H1 (cell line): ENCODE data around the gene COPA. TPM values are rescaled to one million over a fixed set of nuclear protein-coding genes. Genes with fewer than 3 reads are reported as not detected.
"Not testable (repeated sequence)": the region's sequence is repeated elsewhere in the genome, so short reads cannot be mapped to it uniquely, and the experiment has no call there.

ENCODE experiments used
- CTCF ChIA-PET: fragments of 300-600 bp; sonication (Branson Sonifier 250); formaldehyde crosslinking; loops from one replicate; lab custom pipeline; 2021; ENCODE audit not compliant: partially characterized antibody; lab: Charles Lee
- POLR2A ChIA-PET: fragments of 300-600 bp; sonication (Branson Sonifier 250); formaldehyde crosslinking; loops from one replicate; lab custom pipeline; 2021; ENCODE audit warnings: inconsistent platforms; ENCODE audit not compliant: partially characterized antibody; lab: Charles Lee
- DNase-seq, 2 experiments: peaks; one replicate each; pipeline versions ENCODE4 v3.0.0 to v3.0.0-alpha.2; 2010 to 2022; ENCODE audit warnings: low spot score in 2 of 2, low read depth in 1 of 2, mixed read lengths in 1 of 2
- FAIRE-seq: peaks from 2 replicates; lab custom pipeline; 2011; peaks lifted over from hg19 to GRCh38; lab: Jason Lieb, UNC
- H2AFZ ChIP-seq: 2 replicates; pipeline ENCODE4 v1.8.1; 2012; ENCODE audit warnings: low read length, inconsistent platforms
- H2AK5ac ChIP-seq: 2 replicates; pipeline ENCODE4 v1.6.1; 2013; ENCODE audit warnings: low read depth, low read length
- H2BK120ac ChIP-seq: replicated peaks from 2 replicates; pipeline ENCODE3; 2013; ENCODE audit warnings: low read depth, low read length, inconsistent platforms
- H2BK12ac ChIP-seq: 2 replicates; pipeline ENCODE4 v1.6.1; 2013; ENCODE audit warnings: low read depth, low read length
- H2BK15ac ChIP-seq: 2 replicates; pipeline ENCODE4 v1.6.1; 2013; ENCODE audit warnings: low read length
- H2BK20ac ChIP-seq: 2 replicates; pipeline ENCODE4 v1.6.1; 2013; ENCODE audit warnings: low read length
- H2BK5ac ChIP-seq: 2 replicates; pipeline ENCODE4 v1.6.1; 2013; ENCODE audit warnings: low read depth, low read length
- H3K14ac ChIP-seq: 2 replicates; pipeline ENCODE4 v1.6.1; 2013; ENCODE audit warnings: inconsistent platforms; ENCODE audit not compliant: insufficient read length
- H3K18ac ChIP-seq: 2 replicates; pipeline ENCODE4 v1.6.1; 2013; ENCODE audit warnings: low read length; ENCODE audit errors: extremely low read depth
- H3K23ac ChIP-seq: 2 replicates; pipeline ENCODE4 v1.6.1; 2013; ENCODE audit warnings: inconsistent platforms; ENCODE audit not compliant: insufficient read length
- H3K23me2 ChIP-seq: 2 replicates; pipeline ENCODE4 v1.6.1; 2013; ENCODE audit warnings: low read depth, low read length
- H3K27ac ChIP-seq: 2 replicates; pipeline ENCODE4 v1.6.1; 2011; ENCODE audit warnings: low read depth, low read length, inconsistent platforms
- H3K27me3 ChIP-seq, 4 experiments: replicated peaks in 1 of 4; 1 replicate in 1 of 4; 2 replicates in 3 of 4; pipeline versions ENCODE4 v1.6.1 to v1.8.1; 2011 to 2013; ENCODE audit warnings: low read length in 3 of 4, mild to moderate bottlenecking in 3 of 4, inconsistent platforms in 2 of 4, mixed read lengths in 2 of 4, moderate library complexity in 1 of 4; ENCODE audit not compliant: control insufficient read depth in 3 of 4, insufficient read depth in 3 of 4; ENCODE audit errors: extremely low read depth in 1 of 4
- H3K36me3 ChIP-seq, 4 experiments: 2 replicates each; pipeline versions ENCODE4 v1.6.1 to v1.8.1; 2011 to 2013; ENCODE audit warnings: mild to moderate bottlenecking in 4 of 4, low read length in 3 of 4, moderate library complexity in 2 of 4, control low read depth in 1 of 4, inconsistent platforms in 1 of 4; ENCODE audit not compliant: insufficient read depth in 4 of 4, control insufficient read depth in 2 of 4
- H3K4ac ChIP-seq: replicated peaks from 2 replicates; pipeline ENCODE3; 2013; ENCODE audit warnings: low read length, low read depth, mixed read lengths, inconsistent platforms; ENCODE audit not compliant: insufficient read length
- H3K4me1 ChIP-seq, 4 experiments: replicated peaks in 1 of 4; 1 replicate in 1 of 4; 2 replicates in 3 of 4; pipeline versions ENCODE4 v1.6.1 to v1.8.1; 2011 to 2013; ENCODE audit warnings: low read length in 3 of 4, inconsistent platforms in 2 of 4, mixed read lengths in 1 of 4; ENCODE audit not compliant: insufficient read depth in 4 of 4, control insufficient read depth in 3 of 4
- H3K4me2 ChIP-seq, 2 experiments: 2 replicates each; pipeline versions ENCODE4 v1.6.1 to v1.8.1; 2011 to 2013; ENCODE audit warnings: low read depth in 2 of 2, low read length in 2 of 2, control low read depth in 1 of 2, inconsistent platforms in 1 of 2, mild to moderate bottlenecking in 1 of 2; ENCODE audit not compliant: insufficient read depth in 1 of 2
- H3K4me3 ChIP-seq, 4 experiments: fragments of 200-600, 300-600 bp in 1 of 4; sonication (generic), shearing (Covaris generic), sonication (Bioruptor Twin) in 1 of 4; 2 replicates each; pipeline versions ENCODE4 v1.5.1 to v1.8.1; 2011 to 2016; ENCODE audit warnings: low read length in 4 of 4, low read depth in 3 of 4, control low read depth in 2 of 4, inconsistent platforms in 2 of 4, mild to moderate bottlenecking in 2 of 4, mixed read lengths in 1 of 4, moderate library complexity in 1 of 4; ENCODE audit not compliant: insufficient read depth in 2 of 4; ENCODE audit errors: extremely low read depth in 1 of 4
- H3K56ac ChIP-seq: replicated peaks from 2 replicates; pipeline ENCODE3; 2013; ENCODE audit warnings: low read depth, mild to moderate bottlenecking, mixed read lengths, low read length, inconsistent platforms; ENCODE audit not compliant: insufficient read length
- H3K79me1 ChIP-seq: 2 replicates; pipeline ENCODE4 v1.6.1; 2013; ENCODE audit warnings: low read depth, low read length, control low read depth
- H3K79me2 ChIP-seq, 2 experiments: 2 replicates each; pipeline versions ENCODE4 v1.6.1 to v1.8.1; 2012 to 2013; ENCODE audit warnings: low read length in 2 of 2, mild to moderate bottlenecking in 2 of 2, inconsistent platforms in 1 of 2; ENCODE audit not compliant: insufficient read depth in 2 of 2, control insufficient read depth in 1 of 2
- H3K9ac ChIP-seq, 4 experiments: replicated peaks in 1 of 4; 1 replicate in 1 of 4; 2 replicates in 3 of 4; pipeline versions ENCODE4 v1.6.1 to v1.8.1; 2011 to 2013; ENCODE audit warnings: low read depth in 3 of 4, low read length in 3 of 4, control low read depth in 2 of 4, mild to moderate bottlenecking in 2 of 4, moderate library complexity in 2 of 4, inconsistent platforms in 1 of 4; ENCODE audit errors: extremely low read depth in 1 of 4
- H3K9me3 ChIP-seq, 2 experiments: 2 replicates each; pipeline versions ENCODE4 v1.6.1 to v1.8.1; 2012 to 2013; ENCODE audit warnings: mild to moderate bottlenecking in 2 of 2, moderate library complexity in 2 of 2, control low read depth in 1 of 2, inconsistent platforms in 1 of 2, low read depth in 1 of 2, low read length in 1 of 2, mixed read lengths in 1 of 2; ENCODE audit not compliant: insufficient read depth in 2 of 2
- H4K20me1 ChIP-seq, 2 experiments: replicated peaks in 1 of 2; 2 replicates each; pipeline versions ENCODE3 to v1.8.1; 2011 to 2013; ENCODE audit warnings: inconsistent platforms in 2 of 2, low read length in 2 of 2, mild to moderate bottlenecking in 1 of 2; ENCODE audit not compliant: insufficient read depth in 2 of 2, control insufficient read depth in 1 of 2
- H4K5ac ChIP-seq: 2 replicates; pipeline ENCODE4 v1.6.1; 2013; ENCODE audit warnings: low read length, low read depth, mixed read lengths, inconsistent platforms; ENCODE audit not compliant: insufficient read length
- H4K8ac ChIP-seq: 2 replicates; pipeline ENCODE4 v1.8.0; 2013; ENCODE audit warnings: mild to moderate bottlenecking, moderate library complexity, low read length, inconsistent platforms; ENCODE audit not compliant: insufficient read depth; ENCODE audit errors: extremely low read depth
- H4K91ac ChIP-seq: replicated peaks from 2 replicates; pipeline ENCODE3; 2013; ENCODE audit warnings: low read length, mixed read lengths, inconsistent platforms; ENCODE audit not compliant: insufficient read length
- ATF3 ChIP-seq: IDR thresholded peaks from 2 replicates; pipeline ENCODE4 v1.6.1; 2011; ENCODE audit warnings: low read depth, mild to moderate bottlenecking, low read length; ENCODE audit not compliant: insufficient read depth
- SP2 ChIP-seq: IDR thresholded peaks from 2 replicates; pipeline ENCODE4 v1.6.1; 2012; ENCODE audit warnings: mild to moderate bottlenecking, low read length, inconsistent platforms
- WGBS, 2 experiments: shearing (Covaris generic) in 1 of 2; methylation state at CpG; one replicate each; pipeline versions ENCODE4 v1.1.6 to v1.1.7; 2013 to 2015; ENCODE audit warnings: low lambda C conversion rate in 2 of 2, mixed read lengths in 2 of 2, inconsistent platforms in 1 of 2, low coverage in 1 of 2, missing lambda C conversion rate in 1 of 2; ENCODE audit not compliant: insufficient replicate concordance in 2 of 2, insufficient coverage in 1 of 2, insufficient read length in 1 of 2; ENCODE audit errors: extremely low coverage in 1 of 2, missing lambda C conversion rate in 1 of 2; 5-methylcytosine and 5-hydroxymethylcytosine counted together
- polyA plus RNA-seq, 7 experiments: library from polyadenylated mRNA; depleted of rRNA in 3 of 7; stranded (reverse) in 5 of 7; unstranded in 2 of 7; fragments of >200 nt in 5 of 7; fragments of 200-250 nt in 2 of 7; gene quantifications; 1 replicate in 5 of 7; 2 replicates in 1 of 7; 4 replicates in 1 of 7; pipeline versions ENCODE4 v1.2.1 to v1.2.3, GENCODE V29; 2011 to 2013; ENCODE audit warnings: missing spikeins in 2 of 7, mixed read lengths in 2 of 7
- total RNA-seq: library from RNA; stranded (reverse); fragmentation: NEBNext Ultra II Directional; extraction: Animal tissue kit (Norgen Biotek cat#: 25700); gene quantifications from 2 replicates; pipeline ENCODE4 v1.2.1, GENCODE V29; 2021

Gene COPA
- total and polyA plus RNA-seq, 2 of the 8 experiments (the other 6 are each of a cell fraction or from before 2014, with no cell fraction given): 78.2 to 115 TPM

GRCh38 chr1:160291248-160292220, 51.5 kb downstream of the COPA start (continued):
- no peak for TF ChIP-seq ATF3
- TF ChIP-seq SP2: no peak

- not testable (repeated sequence) for H3K23ac ChIP-seq, H3K4ac ChIP-seq
Measured at GRCh38 chr1:160287769-160288168, 55.3 kb downstream of the COPA start.

More at GRCh38 chr1:160287769-160288168, 55.3 kb downstream of the COPA start:
- H4K91ac ChIP-seq, H3K27ac ChIP-seq, H3K9me3 ChIP-seq, H4K5ac ChIP-seq, FAIRE-seq, H4K8ac ChIP-seq, H2BK15ac ChIP-seq, H4K20me1 ChIP-seq, H2BK12ac ChIP-seq, H3K23me2 ChIP-seq, H3K4me2 ChIP-seq, H3K79me1 ChIP-seq, H3K4me3 ChIP-seq, H3K4me1 ChIP-seq, H2AFZ ChIP-seq, H2BK120ac ChIP-seq, DNase-seq, H2BK20ac ChIP-seq, H3K18ac ChIP-seq, H3K9ac ChIP-seq, H2BK5ac ChIP-seq, H3K56ac ChIP-seq, H3K27me3 ChIP-seq, H3K14ac ChIP-seq, H2AK5ac ChIP-seq: not testable (repeated sequence)
- POLR2A ChIA-PET: interaction anchor here (0.6 to 7.2 kb wide), 8 partner anchors 9 to 199 kb away, joined by 3 to 79 read pairs (median 4); partner anchors contain the start of gene DCAF8
- Histone ChIP-seq H3K79me2 (peaks cover 0 to 15% of the 10 kb centered on the region in 2 experiments; a peak in 2 of 4 replicates), H3K36me3 (peaks cover 20 to 36% (median 29%) of the 10 kb centered on the region in 4 experiments)
- CTCF ChIA-PET: interaction anchor here (0.7 to 7.2 kb wide), 10 partner anchors 20 to 932 kb away, joined by 3 to 55 read pairs (median 5); no protein-coding TSS in a partner anchor
- 94% methylated on average over 9 of the region's 12 CpGs; no CpG with 5 or more reads in 1 of the 2 experiments for WGBS, 2 experiments
